Measurements from ENCODE around the gene TRAPPC1.
A peak's percentile ranks its signal among the peaks of the same experiment; 100 is the strongest.

Gene TRAPPC1

GRCh38 chr17:7903154-7904103 is 28.3 kb downstream of the TRAPPC1 start:
- DNase-seq (ENCODE audit: low read depth in 2 of 2): no peak

- no peak for DNase-seq (ENCODE audit: low read depth in 2 of 2)
Observed at GRCh38 chr17:7897773-7898172, 34.0 kb downstream of the TRAPPC1 start.

- DNase-seq (ENCODE audit: low read depth in 2 of 2): no peak
Observed at GRCh38 chr17:7897090-7897489, 34.7 kb downstream of the TRAPPC1 start.

- DNase-seq (ENCODE audit: low read depth in 2 of 2): no peak
Observed at GRCh38 chr17:7894866-7895265, 36.9 kb downstream of the TRAPPC1 start.

- DNase-seq (ENCODE audit: low read depth in 2 of 2): no peak
Observed at GRCh38 chr17:7894226-7894625, 37.5 kb downstream of the TRAPPC1 start.

- DNase-seq (ENCODE audit: low read depth in 2 of 2): no peak
Observed at GRCh38 chr17:7893187-7893880, 38.4 kb downstream of the TRAPPC1 start.

GRCh38 chr17:7889166-7889955 is 42.4 kb downstream of the TRAPPC1 start:
- DNase-seq (ENCODE audit: low read depth in 2 of 2): no peak

- no peak for DNase-seq (ENCODE audit: low read depth in 2 of 2)
Observed at GRCh38 chr17:7888184-7888920, 43.4 kb downstream of the TRAPPC1 start, which contains the start of gene CHD3. CHD3 (plus strand) TSS chr17:7888789; CDS start chr17:7889001, 212 bp downstream.

GRCh38 chr17:7887482-7888183 is 44.1 kb downstream of the TRAPPC1 start:
- peak; percentile 63 to 73 for DNase-seq (ENCODE audit: low read depth in 2 of 2)

GRCh38 chr17:7887038-7887481 is 44.7 kb downstream of the TRAPPC1 start:
- DNase-seq (ENCODE audit: low read depth in 2 of 2): no peak

- DNase-seq (ENCODE audit: low read depth in 2 of 2): peak in 1 of 2 donors; percentile 11
Observed at GRCh38 chr17:7886227-7887037, 45.3 kb downstream of the TRAPPC1 start.

GRCh38 chr17:7885367-7886226 is 46.1 kb downstream of the TRAPPC1 start:
- peak in 1 of 2 donors; percentile 11 for DNase-seq (ENCODE audit: low read depth in 2 of 2)

GRCh38 chr17:7884581-7885366 is 47.0 kb downstream of the TRAPPC1 start:
- DNase-seq (ENCODE audit: low read depth in 2 of 2): peak in 1 of 2 donors; percentile 17

- DNase-seq (ENCODE audit: low read depth in 2 of 2): no peak
Observed at GRCh38 chr17:7883781-7884386, 47.9 kb downstream of the TRAPPC1 start.

- no peak for DNase-seq (ENCODE audit: low read depth in 2 of 2)
Observed at GRCh38 chr17:7882629-7883028, 49.1 kb downstream of the TRAPPC1 start.

- DNase-seq (ENCODE audit: low read depth in 2 of 2): no peak
Observed at GRCh38 chr17:7882068-7882467, 49.7 kb downstream of the TRAPPC1 start.

GRCh38 chr17:7881276-7882054 is 50.3 kb downstream of the TRAPPC1 start:
- DNase-seq (ENCODE audit: low read depth in 2 of 2): no peak
